ENCODE measurements around the gene UQCC3. TPM values are rescaled to one million over a fixed set of nuclear protein-coding genes. Genes with fewer than 3 reads are reported as not detected.

Gene UQCC3
- total and polyA plus RNA-seq, 2 donors (not counting 3 experiments of a cell fraction or from before 2014, with no cell fraction given), result 8.6 to 15.5 TPM

DNA sequence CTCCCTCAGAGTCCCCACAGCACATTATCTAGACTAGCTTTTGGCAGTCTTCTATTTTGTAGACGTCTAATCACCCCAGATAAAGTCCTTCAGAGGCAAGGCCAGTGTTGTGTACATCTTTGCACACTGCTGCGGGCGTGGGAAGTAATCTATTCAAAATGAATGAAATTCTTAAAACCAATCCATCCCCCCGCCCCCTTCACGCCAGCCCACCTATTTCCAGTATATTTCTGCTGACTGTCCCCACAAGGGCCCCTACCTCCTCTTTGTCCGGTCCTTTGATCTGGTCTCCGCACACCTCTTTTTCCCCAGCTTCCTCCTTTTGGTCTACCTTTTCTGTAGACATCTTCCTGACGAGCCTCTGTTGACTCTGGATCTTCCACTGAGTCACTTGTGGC, 35.4 kb downstream of the UQCC3 start:
- Histone ChIP-seq H2AFZ (ENCODE audit: low read depth, low read length) (peak overlapping the region; percentile 89), H3K4me2 (ENCODE audit: insufficient read depth, low read length) (peak overlapping the region; percentile 82), H3K9me1 (replicated peaks; ENCODE audit: control insufficient read depth, extremely low read depth, insufficient read depth, low read length) (no peaks in the 10 kb centered on the region), H3K27ac (ENCODE audit: insufficient read depth, low read depth, low read length) (no peak overlapping the region), H3K9ac (replicated peaks; ENCODE audit: extremely low read depth, insufficient read depth, low read length) (no peak overlapping the region), H4K20me1 (replicated peaks; ENCODE audit: control insufficient read depth, extremely low read depth, insufficient read depth, low read length) (no peaks in the 10 kb centered on the region), H3K9me3 (replicated peaks; ENCODE audit: control insufficient read depth, insufficient read depth, low read length) (no peaks in the 10 kb centered on the region), H3K4me3 (replicated peaks in 1 of 3; ENCODE audit: insufficient read depth in 1 of 3, low read depth in 1 of 3, low read length in 3 of 3) (no peak overlapping the region), H3K36me3 (ENCODE audit: control insufficient read depth in 2 of 2, extremely low read depth in 1 of 2, insufficient read depth in 2 of 2, low read length in 2 of 2) (peaks cover 2 to 7% of the 10 kb centered on the region in 2 experiments), H3K4me1 (ENCODE audit: control insufficient read depth, extremely low read depth, insufficient read depth, low read length) (peaks cover 25% of the 10 kb centered on the region), H3K79me2 (ENCODE audit: control insufficient read depth, insufficient read depth, low read length) (no peaks in the 10 kb centered on the region), H3K27me3 (ENCODE audit: control insufficient read depth in 2 of 2, insufficient read depth in 2 of 2, low read length in 2 of 2) (no peaks in the 10 kb centered on the region)
- BruUV-seq (replicated peaks), result no TSS peak
- DNase-seq (ENCODE audit: low read depth, low spot score), result no peak
- no peak for FAIRE-seq
- TF ChIP-seq JUN (IDR thresholded peaks at IDR 0.05; ENCODE audit: borderline replicate concordance, insufficient read depth, insufficient read length, low read depth) (no peak), POLR2AphosphoS5 (IDR thresholded peaks at IDR 0.05; ENCODE audit: insufficient read depth, low read depth, low read length) (no peak), MYC (IDR thresholded peaks at IDR 0.05; ENCODE audit: low read depth, low read length) (no peak), EZH2 (IDR thresholded peaks at IDR 0.05; ENCODE audit: borderline replicate concordance, low read depth, low read length, severe bottlenecking) (no peak), FOS (IDR thresholded peaks at IDR 0.05; ENCODE audit: borderline replicate concordance, insufficient read depth, low read length) (no peak), GATA2 (IDR thresholded peaks at IDR 0.05; ENCODE audit: insufficient read depth, insufficient read length, low read depth, low read length) (no peak), POLR2A (IDR thresholded peaks at IDR 0.05; ENCODE audit: low read depth, low read length) (no peak)
- TF ChIP-seq, protein P1, sequence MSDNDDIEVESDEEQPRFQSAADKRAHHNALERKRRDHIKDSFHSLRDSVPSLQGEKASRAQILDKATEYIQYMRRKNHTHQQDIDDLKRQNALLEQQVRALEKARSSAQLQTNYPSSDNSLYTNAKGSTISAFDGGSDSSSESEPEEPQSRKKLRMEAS (IDR thresholded peaks at IDR 0.05; ENCODE audit: insufficient read depth, insufficient read length), result no peak
- TF ChIP-seq, protein P2, sequence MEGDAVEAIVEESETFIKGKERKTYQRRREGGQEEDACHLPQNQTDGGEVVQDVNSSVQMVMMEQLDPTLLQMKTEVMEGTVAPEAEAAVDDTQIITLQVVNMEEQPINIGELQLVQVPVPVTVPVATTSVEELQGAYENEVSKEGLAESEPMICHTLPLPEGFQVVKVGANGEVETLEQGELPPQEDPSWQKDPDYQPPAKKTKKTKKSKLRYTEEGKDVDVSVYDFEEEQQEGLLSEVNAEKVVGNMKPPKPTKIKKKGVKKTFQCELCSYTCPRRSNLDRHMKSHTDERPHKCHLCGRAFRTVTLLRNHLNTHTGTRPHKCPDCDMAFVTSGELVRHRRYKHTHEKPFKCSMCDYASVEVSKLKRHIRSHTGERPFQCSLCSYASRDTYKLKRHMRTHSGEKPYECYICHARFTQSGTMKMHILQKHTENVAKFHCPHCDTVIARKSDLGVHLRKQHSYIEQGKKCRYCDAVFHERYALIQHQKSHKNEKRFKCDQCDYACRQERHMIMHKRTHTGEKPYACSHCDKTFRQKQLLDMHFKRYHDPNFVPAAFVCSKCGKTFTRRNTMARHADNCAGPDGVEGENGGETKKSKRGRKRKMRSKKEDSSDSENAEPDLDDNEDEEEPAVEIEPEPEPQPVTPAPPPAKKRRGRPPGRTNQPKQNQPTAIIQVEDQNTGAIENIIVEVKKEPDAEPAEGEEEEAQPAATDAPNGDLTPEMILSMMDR (IDR thresholded peaks at IDR 0.05; ENCODE audit: extremely low read depth in 1 of 2, insufficient read depth in 1 of 2, low read depth in 1 of 2, low read length in 2 of 2), result no peak
- ChIA-PET CTCF (interaction anchor here (1.1 to 2.5 kb wide), 4 partner anchors 13 to 79 kb away, joined by 3 to 14 read pairs (median 4); partner anchors contain the start of genes C11orf98, CSKMT and HNRNPUL2), POLR2A (interaction anchor here (0.6 to 1.5 kb wide), 4 partner anchors 41 to 135 kb away, joined by 3 to 19 read pairs (median 5); partner anchors contain the start of genes C11orf98, CSKMT and TUT1)
- intact Hi-C loops (cut with micrococcal nuclease) (loop anchor here (1.0 to 5.0 kb wide), 4 partner anchors 40 to 106 kb away; partner anchors contain the start of genes C11orf98, CSKMT, INTS5 and MTA2), dilution Hi-C loops (cut with MboI; ENCODE audit: extremely low pct_ligation_motif_present, low sequenced_read_pairs) (no loop called here)

All from endothelial cell of umbilical vein (primary cell).